GM13976 (cell line): ENCODE results near the gene PLD6.

Experiments used
- DNase-seq: peaks from one replicate; pipeline ENCODE4 v3.0.0; 2012; ENCODE audit warnings: low spot score
- in situ Hi-C: fragments of 300-500 bp; cut with MboI; formaldehyde crosslinking; loops from one replicate; pipeline ENCODE4 v1.12.0; 2022; ENCODE audit warnings: low sequenced_read_pairs, mixed read lengths, inconsistent platforms; ENCODE audit not compliant: unreplicated experiment
- TF ChIP-seq, protein P1 (sequence below): IDR thresholded peaks from 2 replicates; pipeline ENCODE4 v1.5.1; 2012; ENCODE audit warnings: borderline replicate concordance, mild to moderate bottlenecking; ENCODE audit not compliant: insufficient read depth; ENCODE audit errors: extremely low read depth, missing control alignments, control extremely low read depth

Gene PLD6

DNA sequence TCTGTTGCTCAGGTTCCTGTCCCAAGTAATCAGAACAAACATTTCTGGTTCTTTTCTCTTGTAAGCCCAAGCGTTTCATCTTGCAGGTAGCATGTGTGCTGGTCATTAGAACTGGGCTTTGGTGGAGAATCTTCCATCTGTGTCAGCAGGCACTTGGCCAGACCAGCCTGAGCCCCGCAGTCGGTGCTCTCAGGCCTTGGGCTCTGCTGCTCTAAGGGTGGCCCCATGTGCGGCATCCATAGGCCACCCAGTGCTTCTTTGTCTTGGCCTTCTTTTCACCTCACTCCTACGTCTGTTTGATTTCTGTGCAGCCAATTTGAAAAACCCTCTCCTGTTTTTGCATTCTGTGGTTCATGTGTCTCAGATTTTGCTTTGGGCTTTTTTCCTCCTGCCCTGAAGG is 51.6 kb downstream of the PLD6 start:
- TF ChIP-seq, protein P1, sequence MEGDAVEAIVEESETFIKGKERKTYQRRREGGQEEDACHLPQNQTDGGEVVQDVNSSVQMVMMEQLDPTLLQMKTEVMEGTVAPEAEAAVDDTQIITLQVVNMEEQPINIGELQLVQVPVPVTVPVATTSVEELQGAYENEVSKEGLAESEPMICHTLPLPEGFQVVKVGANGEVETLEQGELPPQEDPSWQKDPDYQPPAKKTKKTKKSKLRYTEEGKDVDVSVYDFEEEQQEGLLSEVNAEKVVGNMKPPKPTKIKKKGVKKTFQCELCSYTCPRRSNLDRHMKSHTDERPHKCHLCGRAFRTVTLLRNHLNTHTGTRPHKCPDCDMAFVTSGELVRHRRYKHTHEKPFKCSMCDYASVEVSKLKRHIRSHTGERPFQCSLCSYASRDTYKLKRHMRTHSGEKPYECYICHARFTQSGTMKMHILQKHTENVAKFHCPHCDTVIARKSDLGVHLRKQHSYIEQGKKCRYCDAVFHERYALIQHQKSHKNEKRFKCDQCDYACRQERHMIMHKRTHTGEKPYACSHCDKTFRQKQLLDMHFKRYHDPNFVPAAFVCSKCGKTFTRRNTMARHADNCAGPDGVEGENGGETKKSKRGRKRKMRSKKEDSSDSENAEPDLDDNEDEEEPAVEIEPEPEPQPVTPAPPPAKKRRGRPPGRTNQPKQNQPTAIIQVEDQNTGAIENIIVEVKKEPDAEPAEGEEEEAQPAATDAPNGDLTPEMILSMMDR, result no peak
- in situ Hi-C loops, result no loop called here
- no peak for DNase-seq

GRCh38 chr17:17153709-17154108 is 52.4 kb downstream of the PLD6 start:
- in situ Hi-C loops, result no loop called here
- TF ChIP-seq, protein P1, result no peak
- no peak for DNase-seq

GRCh38 chr17:17153071-17153470 is 53.1 kb downstream of the PLD6 start:
- in situ Hi-C loops, result no loop called here
- no peak for DNase-seq
- TF ChIP-seq, protein P1, result no peak

GRCh38 chr17:17152385-17152784 is 53.7 kb downstream of the PLD6 start:
- DNase-seq, result no peak
- TF ChIP-seq, protein P1, result no peak
- in situ Hi-C loops, result no loop called here

GRCh38 chr17:17151962-17152361 is 54.2 kb downstream of the PLD6 start:
- DNase-seq, result no peak
- in situ Hi-C loops, result no loop called here
- TF ChIP-seq, protein P1, result no peak

DNA sequence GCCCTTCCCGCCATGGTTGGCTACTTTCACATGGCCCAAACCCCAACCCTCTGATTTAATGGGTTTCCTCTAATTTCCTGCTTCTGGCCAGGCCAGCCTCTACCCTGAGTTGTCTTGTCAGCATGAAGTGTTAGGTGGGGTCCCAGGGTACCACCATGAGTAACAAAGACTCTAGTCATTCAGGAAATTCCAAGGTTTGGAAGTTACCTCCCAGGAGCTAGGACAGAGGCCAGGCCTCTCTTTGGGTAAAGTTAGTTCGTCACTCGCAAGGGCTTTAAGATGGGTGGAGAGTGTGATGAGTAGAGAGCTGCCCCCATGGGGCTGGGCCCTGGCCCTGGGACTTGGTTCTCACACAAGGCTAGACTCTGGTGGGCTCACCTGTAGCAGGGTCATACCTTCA is 54.6 kb downstream of the PLD6 start:
- in situ Hi-C loops, result no loop called here
- TF ChIP-seq, protein P1, result no peak
- no peak for DNase-seq

DNA sequence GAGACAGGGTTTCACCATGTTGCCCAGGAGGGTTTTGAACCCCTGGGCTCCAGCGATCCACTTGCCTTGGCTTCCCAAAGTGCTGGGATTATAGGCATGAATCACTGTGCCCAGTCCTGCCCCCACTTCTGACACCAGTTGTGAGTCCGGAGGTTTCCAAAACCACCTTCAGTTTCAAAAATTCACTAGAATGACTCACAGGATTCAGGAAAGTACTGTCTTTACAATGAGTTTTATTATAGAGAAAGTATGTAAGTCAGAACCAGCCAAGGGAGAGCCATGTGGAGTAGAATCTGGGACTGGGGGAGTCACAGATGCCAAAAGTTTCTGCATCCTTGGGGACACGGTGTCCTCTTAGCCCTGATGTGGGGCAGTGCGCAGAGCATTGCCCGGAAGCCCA is 55.1 kb downstream of the PLD6 start:
- in situ Hi-C loops, result no loop called here
- TF ChIP-seq, protein P1, result no peak
- DNase-seq, result no peak
